HG03565 (cell line): ENCODE measurements around the gene TMTC3.
"Not testable (repeated sequence)": the region's sequence is repeated elsewhere in the genome, so short reads cannot be mapped to it uniquely, and the experiment has no call there.

Experiments
- ATAC-seq: cut with Tn5 transposase; IDR thresholded peaks from one replicate; pipeline ENCODE4 v1.9.1; 2021; ENCODE audit warnings: mild to moderate bottlenecking, moderate library complexity; ENCODE audit not compliant: unreplicated experiment

Gene TMTC3

GRCh38 chr12:88163371-88163770 is 21.3 kb downstream of the TMTC3 start:
- no peak for ATAC-seq

GRCh38 chr12:88166179-88166578 is 24.1 kb downstream of the TMTC3 start:
- no peak for ATAC-seq

- no peak for ATAC-seq
These were observed 25.3 kb downstream of the TMTC3 start for GRCh38 chr12:88167384-88167783.

GRCh38 chr12:88172844-88173407 is 30.8 kb downstream of the TMTC3 start:
- no peak for ATAC-seq

GRCh38 chr12:88175544-88175943 is 33.4 kb downstream of the TMTC3 start:
- no peak for ATAC-seq

- no peak for ATAC-seq
These were observed 37.4 kb downstream of the TMTC3 start for GRCh38 chr12:88179436-88180014.

GRCh38 chr12:88181881-88182280 is 39.8 kb downstream of the TMTC3 start:
- ATAC-seq: no peak

GRCh38 chr12:88182416-88182815 is 40.3 kb downstream of the TMTC3 start:
- no peak for ATAC-seq

- no peak for ATAC-seq
These were observed 42.1 kb downstream of the TMTC3 start for GRCh38 chr12:88184196-88184595.

GRCh38 chr12:88185279-88185678 is 43.2 kb downstream of the TMTC3 start:
- no peak for ATAC-seq

- ATAC-seq: peak; percentile 85
These were observed 43.9 kb downstream of the TMTC3 start for GRCh38 chr12:88185988-88186387.

GRCh38 chr12:88187571-88187970 is 45.5 kb downstream of the TMTC3 start:
- ATAC-seq: no peak

GRCh38 chr12:88188180-88188579 is 46.1 kb downstream of the TMTC3 start:
- ATAC-seq: no peak

- ATAC-seq: no peak
These were observed 50.3 kb downstream of the TMTC3 start for GRCh38 chr12:88192426-88192825.

- no peak for ATAC-seq
These were observed 52.8 kb downstream of the TMTC3 start for GRCh38 chr12:88194868-88195267.

- no peak for ATAC-seq
These were observed 57.9 kb downstream of the TMTC3 start for GRCh38 chr12:88200029-88200428.

- ATAC-seq: no peak
These were observed 60.4 kb downstream of the TMTC3 start for GRCh38 chr12:88202500-88202899.

- ATAC-seq: no peak
These were observed 64.5 kb downstream of the TMTC3 start for GRCh38 chr12:88206601-88207000.

GRCh38 chr12:88207921-88208620 is 66.0 kb downstream of the TMTC3 start:
- no peak for ATAC-seq

GRCh38 chr12:88208661-88209060 is 66.6 kb downstream of the TMTC3 start:
- ATAC-seq: no peak

GRCh38 chr12:88210311-88210710 is 68.2 kb downstream of the TMTC3 start:
- ATAC-seq: not testable (repeated sequence)

- ATAC-seq: no peak
These were observed 76.2 kb downstream of the TMTC3 start for GRCh38 chr12:88218293-88218692.
